GM18520 (cell line): ENCODE measurements around the gene NFX1.
"Not testable (repeated sequence)": the region's sequence is repeated elsewhere in the genome, so short reads cannot be mapped to it uniquely, and the experiment has no call there.

ENCODE experiments used
- ATAC-seq: cut with Tn5 transposase; IDR thresholded peaks from one replicate; pipeline ENCODE4 v1.9.1; 2021; ENCODE audit not compliant: unreplicated experiment

NFX1 gene

DNA sequence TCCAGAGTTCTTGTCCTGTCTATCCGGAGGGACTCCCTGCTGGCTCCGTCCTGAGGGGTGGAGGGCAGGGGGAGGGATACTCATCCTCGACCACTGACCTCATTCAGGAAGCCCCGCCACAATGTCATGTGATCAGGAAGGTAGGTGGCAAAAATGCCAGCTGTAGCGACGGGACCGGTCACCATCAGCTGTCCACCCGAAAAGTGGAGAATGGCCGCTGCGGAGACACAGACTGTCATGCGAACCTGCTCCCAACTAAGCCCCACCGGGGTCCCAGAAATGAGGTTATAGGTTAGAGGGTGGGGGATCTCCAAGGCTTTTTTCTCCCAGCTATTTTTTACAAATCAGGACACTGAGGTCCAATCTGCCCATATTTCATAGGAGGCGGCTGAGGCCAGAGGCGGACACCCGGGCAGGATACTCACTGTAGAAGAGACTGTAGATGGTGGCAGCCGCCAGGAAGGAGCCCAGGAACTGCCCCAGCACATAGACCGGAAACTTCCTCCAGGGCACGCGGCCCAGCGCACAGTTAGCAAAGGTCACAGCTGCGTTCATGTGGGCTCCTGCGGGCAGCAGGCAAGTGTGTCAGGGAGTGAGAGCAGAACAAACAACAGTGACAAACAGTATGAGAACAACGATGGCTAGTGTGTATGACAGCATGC is 95.8 kb downstream of the NFX1 start:
- not testable (repeated sequence) for ATAC-seq

DNA sequence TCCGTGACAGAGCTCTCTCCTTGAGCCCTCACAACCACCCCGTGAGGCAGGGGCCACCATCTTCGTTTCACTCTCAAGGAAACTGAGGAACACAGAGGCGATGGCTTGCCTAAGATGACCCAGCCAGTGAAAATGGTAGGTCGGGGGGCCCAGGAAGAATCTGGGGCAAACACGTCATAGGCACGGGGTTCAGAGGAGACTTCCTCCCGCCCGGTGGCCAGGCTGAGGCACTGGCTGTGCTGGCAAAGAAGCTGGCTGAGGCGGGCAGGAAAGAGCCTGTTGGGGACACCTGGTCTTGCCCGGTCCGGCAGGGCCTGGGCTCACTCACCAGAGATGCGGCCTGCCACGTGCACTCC is 96.3 kb downstream of the NFX1 start:
- ATAC-seq, result not testable (repeated sequence)

DNA sequence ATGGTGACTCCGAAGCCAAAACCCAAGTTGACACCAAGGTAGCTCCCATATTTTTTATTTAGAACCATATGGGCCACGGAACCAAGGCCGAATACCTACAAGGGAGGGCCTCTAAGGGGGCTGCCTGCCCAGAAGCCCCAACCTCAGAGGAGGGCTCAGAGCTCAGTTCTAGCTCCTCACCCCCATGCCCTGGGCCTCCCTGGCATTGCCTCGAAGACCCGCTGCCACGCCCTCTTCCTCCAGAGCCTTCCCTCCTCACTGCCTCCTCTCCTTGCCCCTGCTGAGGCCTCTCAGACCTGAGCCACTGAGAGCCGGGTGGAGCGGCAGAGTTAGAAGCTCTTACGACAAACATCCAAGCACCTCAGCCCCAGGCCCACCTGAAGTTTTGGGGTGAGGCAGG is 96.7 kb downstream of the NFX1 start:
- ATAC-seq, result not testable (repeated sequence)

DNA sequence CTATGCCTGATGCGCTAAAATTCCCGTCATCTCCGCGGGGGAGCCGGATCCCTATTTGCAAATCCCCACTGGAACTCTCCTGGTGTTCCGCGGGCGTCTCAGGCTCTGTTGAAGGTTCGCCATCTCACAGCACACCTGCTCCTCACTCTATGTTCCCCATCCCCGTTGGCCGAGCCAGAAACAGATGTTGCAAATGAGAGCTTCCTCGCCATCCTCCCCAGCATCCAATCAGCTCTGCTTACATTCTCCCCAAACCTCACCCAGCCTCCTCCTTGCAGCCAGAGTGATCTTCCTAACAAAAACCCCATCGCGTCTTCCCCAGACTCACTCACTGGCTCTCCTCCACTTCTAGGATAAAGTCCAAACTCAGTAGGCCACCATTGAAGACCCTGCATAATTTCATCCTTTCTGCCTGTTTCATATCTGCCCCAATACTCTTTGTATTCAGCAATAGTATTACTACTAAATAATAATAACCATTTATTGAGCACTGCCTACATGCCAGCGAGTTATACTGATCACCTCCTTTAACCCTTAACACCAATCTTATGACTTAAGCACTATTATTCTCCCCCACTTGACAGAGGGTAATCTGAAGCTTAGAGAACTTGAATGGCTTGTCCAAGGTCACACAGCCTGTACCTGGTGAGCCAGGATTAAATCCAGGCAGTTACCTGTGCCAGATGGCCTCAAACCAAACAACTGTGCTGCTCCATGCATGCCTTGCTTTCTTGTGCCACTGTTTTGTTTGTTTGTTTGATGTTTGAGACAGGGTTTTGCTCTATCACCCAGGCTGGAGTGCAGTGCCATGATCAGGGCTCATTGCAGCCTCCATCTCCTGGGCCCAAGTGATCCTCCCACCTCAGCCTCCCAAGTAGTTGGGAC is 98.0 kb downstream of the NFX1 start:
- ATAC-seq, result no peak

DNA sequence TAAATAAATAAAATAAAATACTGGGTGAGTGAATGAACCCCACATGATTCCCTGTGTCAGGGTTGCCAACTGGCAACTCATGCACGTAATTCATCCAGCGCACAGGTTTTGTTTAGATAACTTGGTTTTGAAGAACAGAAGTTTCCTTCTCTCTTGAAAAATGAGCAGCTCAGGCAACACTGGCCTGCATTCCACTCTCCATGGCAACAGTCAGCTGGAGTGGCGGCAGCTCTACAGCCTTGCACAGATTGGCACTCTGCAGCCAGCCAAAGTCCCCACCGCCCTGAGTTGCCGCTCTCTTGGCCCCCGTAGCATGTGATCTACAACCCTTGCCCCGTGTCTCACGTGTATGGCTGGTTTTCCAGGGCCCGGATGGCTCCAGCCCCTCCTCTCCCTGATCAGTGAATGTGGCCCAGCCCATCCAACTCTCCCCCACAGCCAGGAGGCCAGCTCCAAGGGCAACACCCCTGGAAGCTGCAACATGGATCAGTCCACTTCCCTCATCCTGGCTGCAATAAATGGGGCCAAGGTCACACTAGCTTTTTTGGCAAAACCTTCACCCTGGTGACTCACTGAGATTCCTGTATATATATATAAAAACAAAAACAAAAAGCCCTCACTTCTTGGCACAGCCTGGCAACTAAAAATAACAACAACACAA is 100.9 kb downstream of the NFX1 start:
- not testable (repeated sequence) for ATAC-seq

DNA sequence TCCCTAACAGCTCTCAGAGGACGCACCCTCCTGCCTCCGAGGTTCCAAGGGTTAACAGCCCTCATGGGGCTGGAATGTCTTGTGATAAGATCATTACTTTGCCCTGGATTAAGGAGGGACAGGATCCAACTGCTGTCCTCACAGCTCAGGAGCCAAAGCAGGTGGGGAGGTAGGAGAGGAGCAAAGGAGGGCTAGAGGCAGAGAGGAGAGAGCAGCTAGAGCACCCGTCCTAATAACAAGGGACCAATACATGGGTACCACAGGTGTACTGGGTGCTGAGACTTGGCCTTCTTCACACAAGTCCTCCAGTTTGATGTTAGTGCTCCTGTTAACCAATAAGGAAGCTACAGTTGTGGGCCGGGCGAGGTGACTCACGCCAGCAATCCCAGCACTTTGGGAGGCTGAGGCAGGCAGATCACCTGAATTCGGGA is 102.3 kb downstream of the NFX1 start:
- ATAC-seq, result not testable (repeated sequence)

DNA sequence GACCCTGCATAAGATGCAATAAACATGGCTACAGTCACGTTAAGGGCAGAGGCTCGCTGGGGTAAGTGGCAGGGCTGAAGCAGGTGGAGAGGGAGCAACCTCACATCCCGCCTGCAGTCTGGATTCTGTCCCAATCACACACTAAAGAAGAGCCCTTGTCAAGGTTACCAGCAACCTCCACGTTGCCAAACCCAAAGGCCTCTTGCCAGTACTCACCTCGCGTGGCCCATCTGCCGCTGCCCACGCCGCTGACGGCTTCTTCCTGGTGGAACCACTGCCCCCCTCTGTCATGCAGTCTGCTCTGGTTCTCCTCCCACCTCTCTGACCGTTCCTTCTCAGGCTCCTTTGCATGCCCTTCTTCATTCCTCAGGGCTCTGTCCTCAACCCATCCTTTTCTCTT is 103.3 kb downstream of the NFX1 start:
- ATAC-seq, result no peak

DNA sequence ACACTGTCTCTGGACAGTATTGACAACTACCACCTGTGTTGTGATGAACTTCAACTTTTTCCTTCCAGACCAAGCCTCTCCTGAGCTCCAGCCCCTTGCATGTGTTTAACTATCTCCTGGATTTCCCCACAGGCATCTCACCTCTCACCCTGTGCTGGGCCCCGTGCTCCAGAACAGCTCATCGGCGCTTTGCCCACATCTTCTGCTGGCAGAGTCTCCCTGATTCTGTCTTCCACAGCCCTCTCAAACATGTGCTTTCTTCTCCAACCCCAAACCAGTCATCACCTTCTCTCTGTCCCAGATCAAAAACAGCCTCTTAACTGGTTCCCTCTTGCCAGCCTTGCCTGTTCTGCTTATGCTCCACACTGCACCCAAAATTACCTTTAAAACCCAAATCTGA is 103.7 kb downstream of the NFX1 start:
- ATAC-seq, result not testable (repeated sequence)

DNA sequence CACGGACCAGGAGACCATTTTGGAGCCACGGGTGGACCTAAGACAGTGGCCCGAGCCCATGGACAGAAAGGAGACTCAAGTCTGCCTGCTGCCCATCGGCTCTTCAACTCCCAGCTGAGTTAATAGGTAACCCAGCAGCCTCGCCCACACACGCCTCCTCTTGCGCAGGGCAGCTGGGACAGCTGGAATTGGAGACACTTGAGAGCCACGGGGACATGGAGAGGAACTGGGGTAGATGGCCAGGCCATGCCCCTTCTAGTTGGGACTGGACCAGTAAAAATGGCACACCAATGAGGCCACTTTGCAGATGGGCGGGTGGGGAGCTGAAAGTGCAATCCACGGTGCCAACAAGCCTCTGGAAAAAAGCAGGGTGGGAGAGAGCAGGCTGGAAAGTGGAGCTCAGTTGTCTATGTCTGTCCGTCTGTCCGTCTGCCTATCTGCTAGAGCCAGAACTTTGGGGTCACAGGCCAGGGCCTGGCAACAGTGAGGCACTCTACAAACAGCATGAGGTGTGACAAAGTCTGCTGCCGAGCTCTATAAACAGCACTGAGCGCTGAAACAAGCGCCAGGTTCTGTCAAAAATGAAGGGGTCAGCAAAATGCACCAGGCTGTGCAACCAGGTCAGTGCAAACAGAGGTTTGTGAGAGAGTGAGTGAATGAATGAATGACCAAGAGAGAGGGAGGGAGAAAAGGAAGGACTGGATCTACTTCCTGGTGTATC is 105.0 kb downstream of the NFX1 start:
- not testable (repeated sequence) for ATAC-seq

DNA sequence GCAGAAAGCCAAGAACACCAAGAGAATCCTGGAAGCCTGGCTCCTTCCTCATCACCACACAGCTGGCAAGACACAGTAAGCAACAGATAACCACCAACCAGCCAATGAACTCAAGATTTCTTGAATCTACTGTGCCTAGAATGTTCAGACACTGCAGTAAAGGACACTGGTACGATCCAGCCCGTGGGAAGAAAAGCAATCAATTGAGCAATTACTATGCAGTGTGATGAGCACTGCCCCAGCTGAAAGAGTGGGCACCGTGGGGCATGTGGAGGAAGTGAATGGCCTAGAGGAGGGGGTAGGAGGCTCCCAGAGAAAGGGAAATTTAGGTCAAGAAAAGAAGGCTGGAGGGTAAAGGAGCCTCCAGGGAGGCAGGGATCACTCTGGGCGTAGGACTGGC is 107.5 kb downstream of the NFX1 start:
- not testable (repeated sequence) for ATAC-seq

DNA sequence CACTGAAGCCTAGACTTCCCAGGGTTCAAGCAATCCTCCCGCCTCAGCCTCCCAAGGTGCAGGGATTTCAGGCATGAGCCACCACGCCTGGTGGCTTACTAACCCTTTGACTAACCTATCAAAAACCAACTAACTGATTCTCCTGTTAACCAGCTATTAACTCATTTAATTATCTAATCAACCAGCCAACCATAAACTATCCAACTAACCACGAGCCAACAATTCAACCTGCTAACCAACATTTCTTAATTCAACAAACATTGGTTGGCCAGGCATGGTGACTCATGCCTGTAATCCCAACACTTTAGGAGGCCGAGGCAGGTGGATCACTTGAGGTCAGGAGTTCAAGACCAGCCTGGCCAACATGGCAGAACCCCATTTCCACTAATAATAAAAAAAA is 108.7 kb downstream of the NFX1 start:
- not testable (repeated sequence) for ATAC-seq

DNA sequence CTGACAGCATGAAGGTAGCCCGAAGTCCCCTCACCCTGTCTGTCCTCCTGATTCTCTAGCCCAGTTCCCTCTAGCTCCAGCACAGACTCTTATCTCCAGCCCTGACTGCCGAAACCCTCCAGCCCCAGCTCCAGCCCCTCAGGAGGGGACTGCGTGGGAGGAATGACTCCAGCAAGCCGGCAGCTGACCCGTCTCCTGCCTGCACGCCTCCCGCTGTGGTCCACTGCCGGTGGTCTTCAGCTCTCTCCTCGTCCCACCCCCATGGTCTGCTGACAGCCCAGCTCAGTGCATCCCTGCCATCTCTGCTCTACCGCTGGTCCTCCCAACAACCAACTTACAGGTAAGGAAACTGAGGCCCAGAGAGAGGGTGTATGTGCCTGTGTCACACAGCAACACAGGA is 111.5 kb downstream of the NFX1 start:
- not testable (repeated sequence) for ATAC-seq

DNA sequence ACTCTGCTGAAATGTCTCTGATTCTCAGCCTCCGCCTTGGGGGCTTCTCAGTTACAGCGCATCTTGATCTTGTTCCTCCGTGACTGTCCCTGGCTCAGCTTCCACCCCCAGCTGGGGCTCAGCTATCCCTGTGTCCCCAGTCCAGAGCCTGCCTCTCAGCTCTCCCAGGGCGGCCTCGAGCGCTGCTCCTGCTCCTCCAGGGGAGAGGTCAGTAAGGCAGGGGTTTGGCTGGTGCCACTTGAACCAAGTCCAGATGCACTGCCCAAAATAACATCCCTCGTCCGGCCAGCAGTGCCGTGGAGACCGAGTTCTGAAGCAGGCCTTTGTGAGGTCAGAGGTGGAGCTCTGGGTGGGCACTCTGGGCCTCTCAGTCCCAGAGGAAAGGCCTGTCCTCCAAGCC is 112.1 kb downstream of the NFX1 start, which contains the start of gene AQP7:
AQP7 (minus strand) TSS at position 198 of the 400 bp plus-strand sequence. CDS start 1,306 bp downstream, outside the sequence.
- not testable (repeated sequence) for ATAC-seq

DNA sequence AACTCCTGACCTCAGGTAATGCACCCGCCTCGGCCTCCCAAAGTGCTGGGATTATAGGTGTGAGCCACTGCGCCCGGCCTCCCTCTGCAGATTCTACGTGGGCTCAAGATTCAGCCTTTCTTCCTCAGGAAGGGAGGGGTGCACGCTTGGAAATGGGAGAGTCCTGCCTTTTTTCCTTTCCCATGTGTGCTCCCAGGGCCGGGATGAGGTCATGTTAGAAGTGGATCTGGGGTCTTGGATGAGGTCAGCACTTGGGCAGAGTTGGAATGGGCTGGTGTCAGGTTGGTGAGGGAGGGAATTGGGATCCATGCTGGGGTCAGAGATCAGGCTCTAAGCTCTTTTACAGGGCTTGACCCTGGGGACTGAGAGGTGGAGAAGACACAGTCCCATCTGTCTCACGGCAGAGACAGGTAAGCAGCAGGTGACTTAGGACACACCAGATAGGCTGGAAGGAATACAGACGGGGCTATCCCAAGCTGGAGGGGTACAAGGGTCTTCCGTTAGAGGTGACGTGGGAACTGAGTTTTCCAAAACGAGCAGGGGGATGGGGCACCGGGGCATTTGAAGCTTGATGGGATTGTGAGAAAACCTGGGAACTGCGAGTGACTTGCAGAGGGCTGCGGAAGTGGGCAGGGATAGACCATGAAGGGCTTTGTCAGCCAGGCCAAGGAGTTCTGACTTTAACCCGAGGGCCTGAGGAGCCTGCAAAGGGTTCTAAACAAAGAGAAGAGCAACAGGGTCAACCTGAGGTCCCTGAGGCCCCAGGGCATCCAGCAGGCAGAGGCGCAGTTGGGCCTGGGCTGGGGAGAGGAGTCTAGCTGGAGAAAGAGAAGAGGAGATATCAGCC is 113.8 kb downstream of the NFX1 start:
- ATAC-seq, result no peak

DNA sequence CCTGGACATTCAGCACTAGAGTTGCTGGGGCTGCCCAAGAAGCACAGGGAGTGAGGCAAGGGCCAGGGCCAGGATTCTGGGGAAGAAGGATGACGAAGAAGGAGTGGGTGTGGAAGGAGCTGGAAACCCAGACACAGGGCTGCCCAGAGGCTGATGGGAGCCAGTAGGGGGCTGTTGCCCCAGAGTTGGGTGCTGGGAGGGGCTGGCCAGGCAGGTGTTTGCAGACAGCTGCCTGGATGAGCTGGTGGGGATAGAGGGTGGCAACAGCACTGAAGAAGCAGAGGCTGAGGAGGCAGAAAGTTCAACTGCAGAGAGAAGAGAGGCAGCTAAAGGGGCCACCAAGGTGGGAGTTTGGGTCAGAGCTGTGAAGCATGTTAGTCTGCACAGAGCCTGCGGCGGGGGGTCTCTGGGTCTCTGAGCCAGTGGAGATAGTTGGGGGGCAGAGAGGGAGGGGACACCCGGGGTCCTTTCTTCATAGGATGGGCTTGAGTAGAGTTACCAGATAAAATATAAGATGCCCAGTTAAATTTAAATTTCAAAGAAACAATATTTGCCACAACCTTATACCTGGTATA is 114.6 kb downstream of the NFX1 start:
- no peak for ATAC-seq

DNA sequence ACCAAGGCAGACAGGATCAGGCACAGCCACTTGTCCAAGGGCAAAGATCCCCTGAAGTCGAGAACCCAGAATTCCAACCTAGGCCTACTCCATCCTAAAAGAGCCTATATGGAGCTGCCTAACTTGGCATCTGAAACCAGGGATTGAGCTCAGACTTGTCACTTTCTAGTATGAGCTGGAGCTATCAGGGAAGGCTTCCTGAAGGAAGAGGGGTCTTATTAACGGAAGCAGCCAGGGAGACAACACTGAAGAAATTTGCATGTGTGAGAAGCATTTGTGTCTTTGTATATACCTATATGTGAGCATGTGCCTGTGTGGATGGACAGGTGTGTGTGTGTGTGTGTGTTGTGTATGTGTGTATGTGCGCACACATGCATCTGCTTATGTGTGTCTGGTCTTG is 116.7 kb downstream of the NFX1 start:
- ATAC-seq, result no peak

DNA sequence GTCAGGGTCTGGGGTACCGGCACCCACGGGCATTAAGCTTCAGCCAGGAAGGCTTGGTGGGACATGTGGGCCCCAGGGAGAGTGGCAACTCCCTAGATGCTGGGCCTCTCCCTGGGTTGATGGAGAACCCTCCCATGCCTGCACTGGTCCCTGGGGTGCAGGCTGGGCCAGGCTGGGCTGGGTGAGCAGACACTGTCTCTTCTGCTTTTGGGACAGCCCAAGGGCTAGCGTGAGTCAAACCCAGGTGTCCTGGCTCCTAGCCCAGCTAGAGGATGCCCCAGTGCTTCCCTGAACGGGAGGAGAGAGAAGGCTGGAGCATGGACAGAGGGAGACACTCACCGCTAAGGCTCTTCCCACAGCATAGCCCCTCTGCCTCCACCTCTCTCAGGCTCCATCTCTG is 117.8 kb downstream of the NFX1 start:
- no peak for ATAC-seq

DNA sequence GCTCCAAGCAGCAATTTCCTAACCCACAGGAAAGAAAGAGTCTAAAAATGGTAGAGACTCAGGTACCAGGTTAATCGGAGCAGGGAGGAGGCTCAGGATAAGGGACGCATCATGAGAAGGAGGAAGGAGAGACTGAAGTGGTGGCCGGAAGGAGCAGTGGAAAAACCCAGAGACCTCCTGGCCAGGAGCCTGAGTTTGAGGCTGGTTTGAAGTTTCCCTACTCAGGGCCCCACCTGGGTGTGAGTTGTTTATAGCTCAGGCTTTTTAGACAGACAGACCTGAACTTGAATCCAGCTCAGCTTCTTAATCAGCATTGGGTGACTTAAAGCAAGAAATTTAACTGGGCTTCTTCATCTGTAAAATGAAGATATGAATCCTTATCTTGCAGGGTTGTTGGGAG is 124.0 kb downstream of the NFX1 start:
- ATAC-seq, result no peak

DNA sequence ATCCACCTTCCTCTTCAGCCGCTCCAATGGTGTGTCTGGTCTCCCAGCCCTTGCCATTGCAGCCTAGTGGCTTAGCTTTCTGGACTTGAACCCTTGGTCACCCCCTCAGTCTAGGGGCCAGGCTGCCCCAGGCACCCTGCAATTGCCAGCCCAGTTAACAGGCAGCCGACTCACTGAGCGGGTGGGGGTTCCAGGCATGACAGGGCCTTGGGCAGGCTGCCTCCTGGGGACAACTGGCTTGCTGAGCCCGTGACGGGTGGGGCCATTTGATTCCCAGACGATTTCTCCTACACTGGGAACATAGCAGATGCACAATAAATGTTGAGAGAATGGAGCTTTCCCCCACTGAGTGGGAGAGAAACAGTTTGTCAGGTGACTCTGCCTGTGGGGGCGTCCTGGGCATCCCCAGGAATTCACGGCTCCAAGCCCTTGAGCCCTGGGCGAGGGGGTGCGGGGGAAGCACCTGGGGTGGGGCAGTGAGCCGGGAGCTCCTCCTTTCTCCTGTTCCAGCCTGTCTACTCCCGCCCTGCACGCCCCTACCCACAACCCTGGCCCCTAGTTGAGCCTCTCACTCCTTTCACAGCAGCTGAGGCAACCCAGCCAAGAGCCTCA is 124.7 kb downstream of the NFX1 start:
- ATAC-seq, result no peak
